ENCODE measurements around the gene ALKBH2.

ALKBH2 gene

DNA sequence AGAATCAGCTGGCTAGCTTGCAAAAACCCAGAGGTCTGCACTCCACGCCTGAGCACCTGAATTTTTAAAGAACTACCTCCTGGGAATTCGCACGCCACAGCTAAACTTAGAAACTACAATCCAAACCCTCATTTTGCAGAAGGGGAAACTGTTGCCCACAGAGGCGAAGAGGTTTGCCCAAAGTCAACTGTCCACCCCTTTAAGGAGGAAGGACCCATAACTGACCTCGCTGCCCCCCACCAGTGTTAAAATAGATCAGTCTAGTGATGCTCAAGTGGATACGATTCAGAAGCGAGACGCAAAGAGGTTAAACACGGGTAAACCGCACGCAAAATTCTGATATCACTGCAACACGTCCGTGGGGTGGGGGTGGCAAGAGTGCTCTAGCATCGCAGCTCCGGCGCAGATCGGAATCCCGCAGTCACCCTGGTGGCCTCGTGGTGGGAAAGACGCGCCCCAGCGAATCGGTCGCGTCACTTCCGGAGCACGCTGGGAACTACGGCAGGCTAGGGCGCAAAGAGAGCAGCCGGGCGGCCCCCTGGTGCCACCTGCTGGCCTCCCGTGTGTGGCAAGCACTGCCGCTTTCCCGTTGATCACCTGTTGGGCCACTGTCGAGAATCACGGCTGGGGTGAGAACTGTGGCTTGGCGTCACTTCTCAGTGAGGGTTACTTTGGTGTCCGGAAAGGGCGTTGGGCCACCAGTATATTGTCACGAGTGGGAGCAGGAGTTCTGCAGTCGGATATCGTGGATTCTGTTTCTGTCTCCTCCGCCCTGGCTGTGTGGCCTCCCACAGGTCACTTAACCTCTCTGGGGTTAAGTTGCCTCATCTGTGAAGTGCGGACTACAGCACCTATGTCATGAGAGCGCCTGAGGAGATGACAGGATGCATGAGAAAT, at the start of gene ALKBH2:
ALKBH2 (minus strand) TSS at position 451 of the 897 bp plus-strand sequence. CDS start 686 bp downstream, outside the sequence.
- in situ Hi-C loops (cut with HindIII; ENCODE audit: low sequenced_read_pairs) = loop anchor here (10.0 kb wide), 1 partner anchor 228 kb away; no protein-coding TSS in a partner anchor

DNA sequence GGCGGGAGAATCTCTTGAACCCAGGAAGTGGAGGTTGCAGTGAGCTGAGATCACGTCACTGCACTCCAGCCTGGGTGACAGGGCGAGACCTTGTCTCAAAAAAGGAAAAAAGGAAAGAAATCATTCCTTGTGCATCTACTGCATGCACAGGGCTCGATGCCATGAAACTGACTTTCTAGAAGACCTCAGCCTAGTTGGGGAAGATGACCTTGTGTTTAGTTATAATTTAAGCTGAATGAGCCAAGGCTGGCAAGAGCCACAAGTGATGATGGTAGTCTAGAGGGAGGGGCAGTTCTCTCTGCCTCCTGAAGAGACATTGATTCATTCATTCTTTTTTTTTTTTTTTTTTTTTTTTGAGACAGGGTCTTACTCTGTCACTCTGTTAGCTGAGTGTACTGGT, 47.3 kb upstream of the ALKBH2 start:
- in situ Hi-C loops (cut with HindIII; ENCODE audit: low sequenced_read_pairs) = no loop called here

DNA sequence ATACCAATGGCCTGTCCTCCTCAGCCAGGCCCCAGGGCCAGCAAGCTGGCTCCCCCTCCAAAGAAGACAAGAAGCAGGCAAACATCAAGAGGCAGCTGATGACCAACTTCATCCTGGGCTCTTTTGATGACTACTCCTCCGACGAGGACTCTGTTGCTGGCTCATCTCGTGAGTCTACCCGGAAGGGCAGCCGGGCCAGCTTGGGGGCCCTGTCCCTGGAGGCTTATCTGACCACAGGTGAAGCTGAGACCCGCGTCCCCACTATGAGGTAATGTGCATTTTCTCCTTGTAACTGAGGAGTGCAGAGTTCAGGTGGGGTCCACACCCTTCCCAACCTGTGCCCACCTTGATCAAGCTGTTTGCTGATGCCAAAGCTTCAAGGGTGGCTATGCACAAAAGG, 46.5 kb upstream of the ALKBH2 start:
- in situ Hi-C loops (cut with HindIII; ENCODE audit: low sequenced_read_pairs) = no loop called here

DNA sequence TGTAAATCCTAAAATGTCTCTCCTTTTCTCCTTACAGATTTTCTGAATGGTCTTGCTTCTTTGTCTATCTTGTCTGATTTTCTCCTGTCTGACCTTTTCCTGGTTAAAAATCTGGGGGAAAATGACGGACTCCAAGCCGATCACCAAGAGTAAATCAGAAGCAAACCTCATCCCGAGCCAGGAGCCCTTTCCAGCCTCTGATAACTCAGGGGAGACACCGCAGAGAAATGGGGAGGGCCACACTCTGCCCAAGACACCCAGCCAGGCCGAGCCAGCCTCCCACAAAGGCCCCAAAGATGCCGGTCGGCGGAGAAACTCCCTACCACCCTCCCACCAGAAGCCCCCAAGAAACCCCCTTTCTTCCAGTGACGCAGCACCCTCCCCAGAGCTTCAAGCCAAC, 46.1 kb upstream of the ALKBH2 start:
- in situ Hi-C loops (cut with HindIII; ENCODE audit: low sequenced_read_pairs) = no loop called here

DNA sequence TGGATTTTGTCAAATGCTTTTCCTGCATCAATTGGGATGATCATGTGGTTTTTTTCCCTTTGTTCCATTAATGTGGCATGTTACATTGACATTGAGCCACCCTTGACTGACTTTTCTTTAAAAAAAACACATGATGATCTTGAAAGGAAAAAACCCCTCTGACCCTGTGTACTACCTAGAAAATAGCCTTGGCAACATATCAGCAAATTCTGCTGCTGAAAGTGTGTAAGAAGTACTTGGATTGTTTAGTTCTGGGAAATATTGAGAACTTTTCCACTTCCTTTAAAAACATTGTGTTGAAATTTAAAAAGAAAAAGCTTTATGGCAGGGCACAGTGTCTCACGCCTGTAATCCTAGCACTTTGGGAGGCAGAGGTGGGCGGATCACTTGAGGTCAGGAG, 43.8 kb upstream of the ALKBH2 start:
- in situ Hi-C loops (cut with HindIII; ENCODE audit: low sequenced_read_pairs) = no loop called here

DNA sequence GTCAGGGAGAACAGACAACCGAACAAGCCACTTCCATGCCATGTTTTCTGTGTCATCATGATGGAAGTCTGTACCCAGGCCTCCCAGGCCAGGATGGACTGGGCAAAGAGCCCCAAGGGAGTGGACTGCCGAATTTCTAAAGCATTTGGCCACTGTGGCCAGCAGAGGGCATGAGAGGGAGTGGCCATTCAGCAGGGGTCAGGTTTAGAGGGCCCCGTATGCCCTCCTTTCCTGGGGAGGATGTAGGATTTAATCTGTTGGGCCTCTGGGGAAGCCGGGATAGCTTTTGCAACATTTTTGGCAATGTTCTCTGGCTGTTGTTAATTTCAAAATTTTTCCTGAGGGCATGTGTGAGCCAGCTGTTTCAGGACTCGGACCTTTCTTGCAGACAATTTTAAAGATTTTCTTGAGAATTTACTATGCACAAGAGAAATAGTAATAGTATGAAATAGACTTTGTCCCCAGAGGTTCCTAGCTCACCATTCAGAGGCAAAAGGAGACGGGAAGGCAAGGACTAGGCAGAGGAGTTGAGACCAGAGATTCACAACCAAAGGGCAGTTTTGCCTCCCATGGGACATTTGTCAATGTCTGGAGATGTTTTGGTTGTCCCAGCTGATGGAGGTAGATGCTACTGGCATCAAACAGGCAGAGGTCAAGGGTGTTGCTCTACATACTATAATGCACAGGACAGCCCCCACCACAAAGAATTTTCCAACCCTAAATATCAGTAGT, 41.1 kb upstream of the ALKBH2 start:
- in situ Hi-C loops (cut with HindIII; ENCODE audit: low sequenced_read_pairs) = no loop called here

DNA sequence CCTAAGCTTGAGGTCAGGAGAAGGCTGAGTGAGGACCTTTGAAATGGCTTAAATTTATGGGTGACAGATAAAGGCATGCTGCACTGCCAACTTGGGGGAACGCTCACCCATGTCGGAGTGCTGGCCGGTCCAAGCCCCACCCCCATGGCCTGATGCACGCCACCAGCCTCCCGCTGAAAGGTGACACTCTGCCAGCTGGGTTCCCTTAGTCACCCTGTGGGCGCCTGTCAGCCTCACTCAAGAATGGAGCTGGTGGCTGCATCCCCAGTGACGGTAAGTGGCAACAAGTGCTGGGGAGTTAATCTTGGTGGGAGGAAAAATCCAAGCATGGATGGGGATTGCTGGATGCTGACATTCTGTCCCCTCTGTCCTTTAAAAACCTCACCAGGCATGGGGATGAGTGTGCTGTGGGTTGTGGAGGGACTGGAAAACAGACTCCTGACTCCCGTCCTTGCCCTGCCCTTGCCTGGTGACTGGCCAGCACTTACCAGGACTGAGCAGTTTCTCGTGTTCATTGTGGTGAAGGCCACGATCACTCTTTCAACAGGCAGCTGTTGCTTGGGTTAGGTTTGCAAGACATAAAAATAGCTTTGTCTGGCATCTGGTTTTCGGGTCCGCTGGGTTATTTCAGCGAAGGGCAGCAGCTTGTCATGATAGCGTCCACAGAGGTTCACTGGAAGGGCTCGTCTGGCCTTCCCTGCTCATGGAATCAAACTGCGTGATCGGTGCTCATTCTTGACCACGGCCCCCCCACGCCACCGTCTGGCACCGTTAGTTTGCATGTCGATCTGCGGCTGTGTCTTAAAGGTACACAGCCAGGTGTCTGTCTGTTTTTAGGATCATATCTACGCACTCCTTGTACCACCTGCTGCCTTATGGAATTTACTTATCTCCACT, 38.1 kb upstream of the ALKBH2 start:
- in situ Hi-C loops (cut with HindIII; ENCODE audit: low sequenced_read_pairs) = no loop called here

DNA sequence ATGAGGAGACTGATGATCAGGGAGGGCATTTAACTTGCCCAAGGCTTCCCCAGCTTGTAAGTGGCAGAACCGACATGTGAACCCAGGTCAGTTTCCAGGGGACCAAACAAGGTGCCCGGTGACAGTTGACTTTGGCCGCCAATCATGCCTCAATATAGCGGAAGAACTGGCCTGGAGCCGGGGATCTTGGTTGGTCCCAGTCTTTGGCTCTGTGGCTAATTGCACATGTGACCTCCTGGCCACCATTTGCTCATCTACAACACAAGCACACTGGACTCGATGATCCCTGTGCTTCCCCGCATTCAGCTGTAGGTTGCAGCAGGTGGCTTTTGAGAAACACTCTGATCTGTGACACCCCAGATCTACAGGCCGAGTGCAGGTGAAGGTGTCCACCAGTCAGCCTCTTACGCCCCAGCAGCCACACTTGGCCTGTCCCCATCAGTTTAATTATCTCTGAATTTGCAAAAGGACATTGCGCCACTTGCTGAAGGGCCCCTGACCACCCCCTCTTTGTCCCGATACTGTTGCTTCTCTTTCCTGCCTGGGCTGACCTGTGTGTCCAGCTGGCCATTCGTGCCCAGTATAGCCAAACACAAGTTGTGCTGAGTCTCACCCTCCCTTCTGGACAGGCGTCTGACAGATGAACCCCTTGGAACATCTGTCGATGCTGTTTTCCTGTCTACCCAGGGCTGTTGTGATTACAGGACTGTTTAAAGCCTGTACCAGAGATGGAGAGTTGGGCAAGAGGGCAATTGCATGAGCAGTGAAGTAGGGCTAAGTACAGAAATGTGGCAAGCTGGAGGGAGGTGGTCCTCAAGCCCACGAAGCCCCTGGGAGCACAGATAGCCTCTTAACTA, 37.3 kb upstream of the ALKBH2 start:
- in situ Hi-C loops (cut with HindIII; ENCODE audit: low sequenced_read_pairs) = no loop called here

DNA sequence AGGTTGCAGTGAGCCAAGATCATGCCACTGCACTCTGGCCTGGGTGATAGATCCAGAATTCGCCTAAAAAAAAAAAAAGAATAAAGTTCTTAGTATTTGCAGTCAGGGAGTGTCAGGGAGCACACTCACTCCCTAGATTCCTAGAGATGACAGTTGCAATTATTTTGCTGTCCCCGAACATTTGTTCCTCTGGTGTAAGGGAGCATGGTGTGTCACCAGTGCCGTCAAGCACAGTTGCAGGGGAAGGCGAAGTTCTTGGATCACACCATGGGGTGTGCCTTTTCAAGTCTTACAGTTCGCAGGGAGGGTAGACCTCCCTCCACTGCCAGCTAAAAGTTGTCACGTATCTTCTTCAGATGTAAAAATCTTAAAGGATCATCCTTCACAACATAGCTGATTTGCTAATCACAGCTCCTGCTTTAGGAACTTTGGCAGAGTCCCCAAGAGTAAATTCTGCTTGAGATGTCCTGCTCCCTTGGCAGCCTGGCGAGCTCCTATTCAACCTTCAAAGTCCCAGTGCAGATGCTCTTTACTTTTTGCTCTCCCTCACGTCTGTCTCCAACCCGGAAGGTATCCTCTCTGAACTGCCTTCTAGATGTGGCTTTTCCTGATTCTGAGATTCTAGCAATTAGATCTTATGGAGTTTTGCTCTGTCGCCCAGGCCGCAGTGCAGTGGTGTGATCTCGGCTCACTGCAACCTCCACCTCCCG, 34.4 kb upstream of the ALKBH2 start:
- in situ Hi-C loops (cut with HindIII; ENCODE audit: low sequenced_read_pairs) = no loop called here

DNA sequence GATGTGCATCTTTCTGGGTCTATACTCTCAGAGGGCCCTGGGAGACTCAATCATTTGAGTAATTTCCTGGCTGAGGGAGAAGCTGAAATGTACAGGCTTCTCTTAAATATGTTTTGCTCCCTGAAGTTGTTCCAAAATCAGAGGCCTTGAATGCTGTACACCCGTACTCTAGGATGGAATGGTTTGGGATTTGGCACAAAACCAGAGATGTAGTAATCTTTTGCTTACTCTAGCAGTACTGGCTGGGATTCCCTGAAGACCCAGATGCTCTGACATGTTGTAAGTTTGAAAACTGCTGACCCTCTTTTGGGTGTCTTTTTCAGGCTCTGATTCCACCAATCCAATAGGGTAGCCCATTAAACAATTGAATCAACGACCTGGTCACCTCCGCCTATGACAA, 33.5 kb upstream of the ALKBH2 start:
- in situ Hi-C loops (cut with HindIII; ENCODE audit: low sequenced_read_pairs) = no loop called here

DNA sequence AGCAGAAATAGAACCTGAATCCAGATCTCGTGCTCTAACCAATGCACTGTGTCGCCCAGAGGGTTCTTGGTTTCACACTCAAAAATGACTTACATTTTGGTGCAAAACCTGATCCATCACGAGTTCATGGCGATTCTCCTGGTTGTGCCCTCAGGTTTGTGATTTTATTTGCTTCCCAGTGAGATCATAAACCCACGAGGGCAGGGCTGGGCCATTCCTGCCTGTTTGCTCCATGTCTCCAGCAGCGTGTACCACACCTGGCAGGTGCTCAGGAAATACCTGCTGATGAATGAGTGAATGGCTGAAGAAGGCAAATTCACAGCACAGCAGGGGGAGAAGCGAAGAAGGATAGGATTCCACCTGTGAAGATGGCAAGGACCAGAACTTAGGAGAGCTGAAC, 32.5 kb upstream of the ALKBH2 start:
- in situ Hi-C loops (cut with HindIII; ENCODE audit: low sequenced_read_pairs) = no loop called here

DNA sequence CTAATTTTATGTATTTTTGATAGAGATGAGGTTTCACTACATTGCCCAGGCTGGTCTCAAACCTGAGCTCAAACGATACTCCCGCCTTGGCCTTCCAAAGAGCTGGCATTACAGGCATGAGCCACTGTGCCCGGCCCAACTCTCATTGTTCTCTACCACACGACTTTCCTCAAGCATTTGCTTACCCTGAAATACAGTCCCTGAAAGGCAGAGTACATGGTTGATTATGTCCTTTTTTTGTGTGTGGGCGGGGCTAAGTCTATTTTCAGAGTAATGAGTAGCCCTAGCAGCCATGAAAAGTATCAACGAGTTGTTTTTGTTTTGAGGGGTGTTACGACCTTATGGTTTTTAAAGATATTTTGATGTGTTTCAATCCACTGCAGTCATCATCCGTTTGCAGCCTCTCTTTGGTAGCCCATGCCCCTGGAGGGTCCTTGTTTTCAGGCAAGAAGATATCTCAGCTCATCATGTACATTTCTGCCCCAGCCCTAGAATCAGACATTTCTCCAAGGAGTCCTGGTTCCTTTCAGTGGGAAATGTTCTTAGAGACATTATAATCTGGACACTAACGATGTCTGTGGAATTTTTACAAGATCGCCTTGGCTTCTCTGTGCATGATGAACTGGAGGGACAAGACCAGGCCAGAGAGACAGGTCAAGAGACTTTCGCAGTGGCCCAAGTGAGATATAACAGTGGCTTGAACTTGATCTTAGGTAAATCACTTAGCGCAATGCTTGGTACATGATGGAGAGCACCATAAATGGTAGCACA, 31.8 kb upstream of the ALKBH2 start:
- in situ Hi-C loops (cut with HindIII; ENCODE audit: low sequenced_read_pairs) = loop anchor here (25.0 kb wide), 1 partner anchor 563 kb away; the partner anchor contains the start of genes ISCU and SART3

DNA sequence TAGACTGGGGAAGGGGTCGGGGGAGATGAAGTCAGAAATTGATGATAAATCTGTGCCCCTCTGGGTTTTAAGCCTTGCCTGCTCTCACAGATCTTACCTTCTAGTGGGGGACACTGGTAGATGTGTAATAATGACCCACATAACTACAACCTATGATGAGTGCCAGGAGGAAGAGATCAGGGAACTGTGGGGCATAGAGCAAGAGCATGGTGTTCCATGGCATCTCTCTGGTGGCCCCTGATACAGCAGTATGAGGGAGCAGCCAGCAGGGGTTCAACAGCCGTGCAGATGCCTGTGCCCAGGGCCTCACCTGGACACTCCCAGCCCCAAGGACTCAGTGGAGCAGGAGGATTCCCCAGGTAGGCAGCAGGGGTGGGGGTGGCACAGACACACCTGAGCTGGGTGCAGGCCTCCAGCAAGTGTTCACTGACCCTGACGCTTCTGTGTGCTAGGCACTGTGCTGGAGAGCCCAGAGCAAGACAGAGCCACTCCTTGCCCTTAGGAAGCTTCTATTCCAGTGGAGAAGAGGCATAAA, 28.1 kb upstream of the ALKBH2 start:
- in situ Hi-C loops (cut with HindIII; ENCODE audit: low sequenced_read_pairs) = loop anchor here (25.0 kb wide), 1 partner anchor 559 kb away; the partner anchor contains the start of genes ISCU and SART3

DNA sequence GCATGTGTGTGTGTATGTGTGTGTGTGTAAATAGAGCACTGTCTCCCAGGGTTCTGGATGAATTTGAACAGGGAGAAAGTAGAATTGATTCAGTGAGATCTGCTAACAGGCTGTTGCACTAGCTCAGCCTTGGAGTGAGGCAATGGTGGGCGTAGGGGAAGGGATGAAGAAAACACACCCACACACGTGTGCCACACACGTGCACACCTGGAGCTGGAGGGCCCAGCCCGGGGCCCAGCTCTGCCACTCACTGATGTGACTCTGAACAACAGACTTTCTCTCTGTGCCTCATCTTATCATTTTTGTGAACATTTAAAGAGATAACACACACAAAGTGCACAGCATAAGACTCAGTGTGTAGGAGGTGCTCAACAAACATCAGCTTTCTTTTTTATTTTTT, 27.3 kb upstream of the ALKBH2 start:
- in situ Hi-C loops (cut with HindIII; ENCODE audit: low sequenced_read_pairs) = loop anchor here (25.0 kb wide), 1 partner anchor 558 kb away; the partner anchor contains the start of genes ISCU and SART3

DNA sequence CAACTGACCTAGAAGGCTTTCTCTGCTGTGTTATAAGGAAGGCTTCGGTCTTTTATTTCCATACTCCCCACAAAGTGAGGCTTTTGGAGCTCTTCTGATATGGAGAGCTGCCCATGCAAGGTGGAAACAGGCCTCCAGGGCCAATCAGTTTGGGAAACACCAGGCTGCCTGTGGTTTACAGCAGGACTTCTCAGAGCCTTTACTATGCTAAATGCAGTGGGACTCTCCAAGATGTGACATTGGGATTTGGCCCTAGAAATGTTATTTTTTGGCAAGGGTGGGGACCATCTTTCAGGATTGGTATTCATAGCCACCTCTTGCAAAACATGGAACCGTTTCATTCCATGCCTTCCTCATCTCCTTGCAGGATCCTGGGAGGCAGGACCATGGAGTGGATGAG, 26.8 kb upstream of the ALKBH2 start:
- in situ Hi-C loops (cut with HindIII; ENCODE audit: low sequenced_read_pairs) = loop anchor here (25.0 kb wide), 1 partner anchor 558 kb away; the partner anchor contains the start of genes ISCU and SART3

DNA sequence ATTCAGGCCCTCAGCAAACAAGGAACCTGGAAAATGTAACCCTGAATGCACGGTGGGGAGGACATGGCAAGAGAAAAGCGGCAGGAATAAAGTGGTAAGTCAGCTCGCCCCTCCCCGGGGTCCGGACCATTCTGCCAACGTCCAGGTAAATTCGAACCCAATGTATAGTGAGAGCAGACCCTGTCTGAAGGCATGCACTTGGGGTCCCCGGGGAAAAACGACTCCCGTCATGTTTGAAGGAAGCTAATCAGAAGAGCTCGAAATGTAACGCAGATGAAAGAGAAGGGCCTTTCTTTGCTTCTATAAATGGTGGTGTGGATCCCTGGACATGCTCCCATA, 23.3 kb upstream of the ALKBH2 start:
- in situ Hi-C loops (cut with HindIII; ENCODE audit: low sequenced_read_pairs) = loop anchor here (25.0 kb wide), 1 partner anchor 554 kb away; the partner anchor contains the start of genes ISCU and SART3

DNA sequence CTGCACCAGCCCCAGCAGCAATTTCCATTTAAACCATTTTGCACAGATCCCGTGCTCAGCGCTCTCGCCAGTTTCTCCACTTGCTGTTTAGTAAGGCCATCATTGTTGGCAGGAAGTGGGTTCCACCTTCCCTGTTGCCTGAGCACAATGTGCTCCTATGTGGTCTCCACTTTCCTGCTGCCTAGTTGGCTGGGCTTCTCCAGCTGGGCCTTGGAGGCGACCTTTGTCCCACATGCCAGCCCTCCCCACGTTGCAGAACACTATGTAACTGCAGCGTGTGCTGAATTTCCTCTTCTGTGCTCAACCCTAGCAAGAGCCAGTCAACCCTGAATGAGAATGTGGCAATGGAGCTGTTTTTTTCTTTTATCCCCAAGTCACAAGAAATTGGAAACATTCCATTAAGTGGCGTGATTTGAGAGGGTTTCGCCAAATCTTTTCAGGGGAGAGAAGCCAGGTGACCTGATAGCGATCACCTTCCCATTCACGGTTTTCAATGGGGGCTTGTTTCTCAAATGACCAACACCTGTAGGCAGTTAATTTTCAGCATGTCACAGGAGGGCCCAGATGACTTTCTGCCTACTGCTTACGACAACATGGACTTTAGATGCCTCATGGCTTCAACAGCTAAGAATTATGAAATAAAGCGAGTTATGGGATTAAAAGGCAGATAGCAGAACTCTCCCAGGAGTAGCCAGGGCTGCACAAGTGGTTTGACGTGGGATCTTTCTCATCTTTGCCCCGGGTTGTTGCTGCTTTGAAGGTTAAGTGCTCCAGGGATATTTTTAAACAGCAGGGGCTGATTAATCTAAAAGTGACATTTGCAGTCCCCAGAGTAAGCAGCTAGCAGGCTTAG, 22.7 kb upstream of the ALKBH2 start, which contains the start of gene ACACB:
ACACB (plus strand) TSS at position 830 of the 853 bp plus-strand sequence. CDS start 22,819 bp downstream, outside the sequence.
- in situ Hi-C loops (cut with HindIII; ENCODE audit: low sequenced_read_pairs) = loop anchor here (25.0 kb wide), 1 partner anchor 554 kb away; the partner anchor contains the start of genes ISCU and SART3
